HG03139 (cell line): ENCODE data around the gene TCHP.

Experiments used
- ATAC-seq: cut with Tn5 transposase; IDR thresholded peaks from one replicate; pipeline ENCODE4 v1.9.1; 2021; ENCODE audit not compliant: unreplicated experiment

Gene TCHP

DNA sequence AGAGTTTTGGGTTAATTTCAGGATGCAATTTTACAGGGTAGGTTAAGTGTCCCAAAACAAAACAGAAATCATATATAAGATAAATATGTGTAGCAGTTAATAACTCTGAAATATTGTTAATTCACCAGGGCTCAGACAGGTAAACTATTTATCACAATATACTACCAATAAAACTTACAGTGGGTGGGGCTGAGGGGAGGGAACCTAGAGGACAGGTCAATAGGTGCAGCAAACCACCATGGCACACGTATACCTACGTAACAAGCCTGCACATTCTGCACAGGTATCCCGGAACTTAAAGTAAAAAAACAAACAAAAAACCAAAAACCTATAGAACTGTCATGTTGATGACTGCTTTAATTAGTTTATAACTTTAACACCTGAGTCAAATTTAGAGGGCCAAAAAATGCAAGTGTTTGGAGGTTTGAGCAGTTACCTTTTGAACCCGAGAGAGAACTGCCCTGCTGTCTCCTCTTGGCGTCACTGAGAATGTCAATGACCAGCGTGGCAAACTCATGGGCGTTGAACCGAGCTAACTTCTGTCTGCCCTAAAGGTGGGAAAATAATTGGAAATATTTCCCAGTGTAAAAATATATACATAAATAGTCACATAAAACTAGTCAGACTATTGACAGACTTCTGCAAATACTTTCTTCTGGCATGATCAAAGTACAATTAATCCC lies 59.5 kb downstream of the TCHP start:
- no peak for ATAC-seq

- ATAC-seq = no peak
Measured at GRCh38 chr12:109961201-109961600, 61.1 kb downstream of the TCHP start.

DNA sequence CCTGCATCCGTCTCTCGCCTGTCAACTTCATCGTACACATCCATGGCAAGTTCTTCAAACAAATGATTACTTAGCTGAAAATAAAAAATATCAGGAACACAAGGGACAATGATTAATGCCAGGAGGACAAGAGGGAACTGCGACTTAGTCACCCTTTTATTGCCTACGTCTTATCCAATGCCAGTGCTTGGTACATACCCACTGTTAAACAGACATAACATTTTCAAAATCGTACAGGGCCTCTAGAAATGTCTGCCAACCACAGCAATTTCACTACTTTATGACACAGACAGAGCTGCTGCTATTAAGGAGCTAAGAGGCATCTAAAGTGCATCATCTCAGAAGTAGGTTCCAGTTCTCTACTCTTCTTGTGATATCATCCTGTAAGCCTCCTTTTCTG lies 61.5 kb downstream of the TCHP start:
- no peak for ATAC-seq

DNA sequence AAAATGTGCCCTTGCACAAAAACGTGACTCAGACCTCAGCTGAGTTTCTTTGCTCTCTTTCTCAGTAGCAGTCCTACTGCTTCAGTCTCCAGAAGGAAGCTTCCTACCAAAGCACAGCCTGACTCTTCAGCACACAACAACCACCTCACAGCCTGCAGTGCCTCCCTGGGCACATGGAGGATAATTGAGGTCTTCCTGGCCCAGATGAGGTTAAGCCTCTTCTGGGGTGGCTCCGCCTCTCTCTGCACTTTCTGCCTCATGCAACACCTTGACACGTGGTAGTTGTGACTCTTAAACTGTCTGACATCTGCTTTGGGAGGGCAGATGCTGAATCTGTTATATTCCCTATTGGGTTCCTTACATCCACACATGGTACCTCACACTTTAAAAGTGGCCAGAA lies 62.3 kb downstream of the TCHP start:
- no peak for ATAC-seq

GRCh38 chr12:109963330-109963729 lies 63.3 kb downstream of the TCHP start:
- ATAC-seq = no peak

- ATAC-seq = no peak
Measured at GRCh38 chr12:109963743-109964429, 63.8 kb downstream of the TCHP start.

GRCh38 chr12:109966546-109966945 lies 66.5 kb downstream of the TCHP start:
- no peak for ATAC-seq

DNA sequence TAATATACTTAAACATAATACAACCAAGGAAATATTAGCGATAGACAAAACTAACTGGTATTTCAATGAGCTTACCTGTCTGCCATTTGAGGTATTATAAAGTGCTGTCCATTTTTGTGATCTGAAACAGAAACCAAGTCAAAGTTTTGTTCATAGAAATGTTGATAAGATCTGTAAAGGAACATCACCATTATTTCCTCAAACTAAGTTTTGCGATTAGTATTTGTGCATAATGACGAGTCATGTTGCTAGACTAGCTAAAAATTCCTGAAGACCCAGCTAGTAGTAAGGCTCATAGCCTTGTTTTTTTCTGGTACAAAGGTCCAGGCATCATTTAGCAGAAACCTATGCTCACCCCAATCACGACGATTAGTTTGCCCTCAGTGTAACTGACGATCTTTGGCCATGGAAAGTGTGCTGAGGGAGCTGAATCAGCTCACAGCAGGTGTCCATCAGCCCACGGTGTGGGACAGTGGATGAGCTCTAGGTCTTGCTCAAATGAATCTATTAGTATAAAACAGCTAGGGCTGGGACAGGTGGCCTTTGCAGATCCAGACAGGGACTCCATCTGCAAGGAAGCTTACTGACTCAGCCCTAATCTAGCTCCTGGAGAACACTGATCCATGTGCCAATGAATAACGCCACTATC lies 67.4 kb downstream of the TCHP start:
- no peak for ATAC-seq
